Endothelial cell of umbilical vein (primary cell): Measurements from ENCODE around the gene AFDN.

Experiments used
- EZH2 ChIP-seq: IDR thresholded peaks from 2 replicates; pipeline ENCODE4 v1.6.1; 2012; ENCODE audit warnings: borderline replicate concordance, low read depth, mild to moderate bottlenecking, moderate library complexity, low read length, inconsistent platforms; ENCODE audit not compliant: severe bottlenecking
- GATA2 ChIP-seq: IDR thresholded peaks from 2 replicates; pipeline ENCODE4 v1.7.0; 2011; ENCODE audit warnings: low read depth, mild to moderate bottlenecking, moderate library complexity, mixed read lengths, low read length; ENCODE audit not compliant: insufficient read length, insufficient read depth
- JUN ChIP-seq: IDR thresholded peaks from 2 replicates; pipeline ENCODE4 v1.6.1; 2011; ENCODE audit warnings: borderline replicate concordance, low read depth; ENCODE audit not compliant: insufficient read length, insufficient read depth
- MYC ChIP-seq: IDR thresholded peaks from one replicate; pipeline ENCODE4 v1.6.1; 2011; ENCODE audit warnings: mild to moderate bottlenecking, low read depth, low read length
- POLR2A ChIP-seq: IDR thresholded peaks from 2 replicates; pipeline ENCODE4 v1.6.1; 2012; ENCODE audit warnings: low read depth, mild to moderate bottlenecking, control low read depth, low read length
- POLR2AphosphoS5 ChIP-seq: IDR thresholded peaks from 2 replicates; pipeline ENCODE4 v1.6.1; 2012; ENCODE audit warnings: low read depth, mild to moderate bottlenecking, control low read depth, low read length, moderate library complexity; ENCODE audit not compliant: insufficient read depth
- TF ChIP-seq, protein P1 (sequence below), 2 donors: IDR thresholded peaks; 1 replicate in 1 of 2; 2 replicates in 1 of 2; pipeline ENCODE4 v1.5.1; 2011; ENCODE audit warnings: low read length in 2 of 2, mild to moderate bottlenecking in 2 of 2, moderate library complexity in 2 of 2, control low read depth in 1 of 2, inconsistent platforms in 1 of 2, low read depth in 1 of 2; ENCODE audit not compliant: insufficient read depth in 1 of 2; ENCODE audit errors: extremely low read depth in 1 of 2
- TF ChIP-seq, protein P2 (sequence below): IDR thresholded peaks from 2 replicates; pipeline ENCODE4 v1.6.1; 2011; ENCODE audit not compliant: insufficient read depth, insufficient read length

DNA sequence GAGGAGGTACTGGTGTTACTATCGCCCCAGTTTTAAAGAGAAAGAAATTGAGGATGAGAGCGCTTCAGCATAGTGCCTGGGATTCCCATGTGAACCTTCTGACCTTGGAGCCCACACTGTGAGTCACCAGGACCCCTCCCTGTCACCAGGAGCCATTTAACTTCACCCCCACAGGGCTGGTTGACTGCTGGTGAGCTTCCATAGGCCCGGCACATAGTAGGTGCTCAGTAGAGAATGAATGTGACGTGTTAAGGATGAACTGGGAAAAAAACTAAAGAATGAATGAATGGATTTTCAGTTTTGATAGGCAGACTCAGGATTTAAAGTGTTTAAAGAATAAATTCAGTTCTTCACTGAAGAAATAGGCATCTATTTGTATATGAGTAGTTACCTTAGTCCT is 117.4 kb downstream of the AFDN start:
- TF ChIP-seq, protein P1, sequence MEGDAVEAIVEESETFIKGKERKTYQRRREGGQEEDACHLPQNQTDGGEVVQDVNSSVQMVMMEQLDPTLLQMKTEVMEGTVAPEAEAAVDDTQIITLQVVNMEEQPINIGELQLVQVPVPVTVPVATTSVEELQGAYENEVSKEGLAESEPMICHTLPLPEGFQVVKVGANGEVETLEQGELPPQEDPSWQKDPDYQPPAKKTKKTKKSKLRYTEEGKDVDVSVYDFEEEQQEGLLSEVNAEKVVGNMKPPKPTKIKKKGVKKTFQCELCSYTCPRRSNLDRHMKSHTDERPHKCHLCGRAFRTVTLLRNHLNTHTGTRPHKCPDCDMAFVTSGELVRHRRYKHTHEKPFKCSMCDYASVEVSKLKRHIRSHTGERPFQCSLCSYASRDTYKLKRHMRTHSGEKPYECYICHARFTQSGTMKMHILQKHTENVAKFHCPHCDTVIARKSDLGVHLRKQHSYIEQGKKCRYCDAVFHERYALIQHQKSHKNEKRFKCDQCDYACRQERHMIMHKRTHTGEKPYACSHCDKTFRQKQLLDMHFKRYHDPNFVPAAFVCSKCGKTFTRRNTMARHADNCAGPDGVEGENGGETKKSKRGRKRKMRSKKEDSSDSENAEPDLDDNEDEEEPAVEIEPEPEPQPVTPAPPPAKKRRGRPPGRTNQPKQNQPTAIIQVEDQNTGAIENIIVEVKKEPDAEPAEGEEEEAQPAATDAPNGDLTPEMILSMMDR (IDR thresholded peaks at IDR 0.05; ENCODE audit: extremely low read depth in 1 of 2, insufficient read depth in 1 of 2, low read depth in 1 of 2, low read length in 2 of 2) = no peak
- no peak for TF ChIP-seq POLR2A
- TF ChIP-seq EZH2 = no peak
- TF ChIP-seq POLR2AphosphoS5 = no peak
- no peak for TF ChIP-seq GATA2
- TF ChIP-seq, protein P2, sequence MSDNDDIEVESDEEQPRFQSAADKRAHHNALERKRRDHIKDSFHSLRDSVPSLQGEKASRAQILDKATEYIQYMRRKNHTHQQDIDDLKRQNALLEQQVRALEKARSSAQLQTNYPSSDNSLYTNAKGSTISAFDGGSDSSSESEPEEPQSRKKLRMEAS = no peak
- no peak for TF ChIP-seq MYC
- no peak for TF ChIP-seq JUN
